Activated naive CD4-positive, alpha-beta T cell treated with anti-CD3 and anti-CD28 coated beads for 36 hours (primary cell): ENCODE measurements around the gene EPHB3. TPM values are rescaled to one million over a fixed set of nuclear protein-coding genes. Genes with fewer than 3 reads are reported as not detected.
A peak's percentile ranks its signal among the peaks of the same experiment; 100 is the strongest.

Experiments
- CTCF ChIA-PET: fragments of 350-600 bp; sonication (Branson Sonifier 250); formaldehyde crosslinking; loops from one replicate; lab custom pipeline; 2021; ENCODE audit warnings: antibody characterized with exemption; lab: Charles Lee
- DNase-seq: peaks from one replicate; pipeline ENCODE4 v3.0.0-alpha.2; 2020
- H3K27ac Mint-ChIP-seq: one replicate; pipeline ENCODE4 v1.8.0; 2021; ENCODE audit warnings: mild to moderate bottlenecking, mixed read lengths
- H3K27me3 Mint-ChIP-seq: one replicate; pipeline ENCODE4 v1.8.0; 2021; ENCODE audit warnings: low read depth, mixed read lengths
- H3K36me3 Mint-ChIP-seq: one replicate; pipeline ENCODE4 v1.8.0; 2021; ENCODE audit warnings: low read depth, mixed read lengths
- H3K4me1 Mint-ChIP-seq: one replicate; pipeline ENCODE4 v1.8.0; 2021; ENCODE audit warnings: low read depth, mixed read lengths
- H3K4me3 Mint-ChIP-seq: one replicate; pipeline ENCODE4 v1.8.0; 2021; ENCODE audit warnings: mild to moderate bottlenecking, moderate library complexity, mixed read lengths
- H3K9me3 Mint-ChIP-seq: one replicate; pipeline ENCODE4 v1.8.0; 2021; ENCODE audit warnings: mixed read lengths
- intact Hi-C: fragments of 100-400 bp; cut with micrococcal nuclease; formaldehyde crosslinking; loops from one replicate; pipeline ENCODE4 v1.15.1; 2023
- total RNA-seq, 2 experiments: library from RNA; stranded (reverse); gene quantifications; one replicate each; pipeline ENCODE4 v1.2.3, GENCODE V29; 2021

The EPHB3 gene
- total RNA-seq, 2 experiments from 2014 or later: not detected

- Mint-ChIP-seq H3K4me1 (no peaks in the 10 kb centered on the region), H3K9me3 (no peaks in the 10 kb centered on the region), H3K4me3 (no peak overlapping the region), H3K27me3 (peaks cover 3% of the 10 kb centered on the region), H3K36me3 (no peaks in the 10 kb centered on the region), H3K27ac (no peak overlapping the region)
- no peak for DNase-seq
- intact Hi-C loops: no loop called here
- CTCF ChIA-PET: interaction anchor here (1.5 kb wide), 1 partner anchor 19 kb away, joined by 6 read pairs; no protein-coding TSS in a partner anchor
Observed at GRCh38 chr3:184532940-184533732, 28.4 kb upstream of the EPHB3 start.

DNA sequence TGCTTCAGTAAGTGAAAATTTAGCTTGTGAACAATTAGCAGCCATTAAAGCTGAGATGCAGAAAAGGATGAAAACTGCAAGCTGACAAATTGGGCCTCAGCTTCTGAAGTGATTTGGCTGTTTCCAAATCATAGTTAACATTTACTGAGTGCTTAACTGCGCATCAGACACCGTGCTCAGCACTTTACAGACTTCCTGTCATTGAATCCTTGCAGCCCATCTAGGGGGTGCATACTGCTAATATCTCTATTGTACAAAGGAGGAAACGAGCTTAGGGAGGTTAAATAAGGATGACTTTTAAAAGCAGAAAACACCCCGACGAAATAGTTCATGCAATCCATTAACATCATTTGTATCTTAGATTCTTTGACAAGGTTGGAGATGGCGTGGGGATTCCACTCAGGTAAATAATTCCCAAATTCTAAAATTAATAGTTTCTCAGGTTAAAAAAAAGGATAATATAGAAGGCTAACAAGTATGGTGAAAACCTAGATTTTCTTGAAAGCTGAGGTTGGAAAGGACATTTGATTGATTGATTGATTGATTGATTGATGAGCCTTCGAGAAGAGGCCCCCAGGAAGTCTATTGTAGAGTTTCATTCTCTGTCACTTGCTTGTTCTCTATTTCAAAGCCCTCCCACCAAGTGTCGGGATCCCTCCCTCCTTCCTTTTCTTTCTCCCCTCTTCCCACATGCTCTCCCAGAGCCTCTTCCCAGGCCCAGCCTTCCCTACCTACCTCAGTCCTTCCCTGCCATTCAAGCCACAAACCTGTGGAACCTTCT, 23.5 kb upstream of the EPHB3 start:
- Mint-ChIP-seq H3K27me3 (no peaks in the 10 kb centered on the region), H3K9me3 (no peaks in the 10 kb centered on the region), H3K4me1 (peaks cover 2% of the 10 kb centered on the region), H3K36me3 (no peaks in the 10 kb centered on the region), H3K4me3 (no peak overlapping the region), H3K27ac (no peak overlapping the region)
- CTCF ChIA-PET: interaction anchor here (1.2 to 7.7 kb wide), 8 partner anchors 8 to 169 kb away, joined by 3 to 81 read pairs (median 5); partner anchors contain the start of gene EPHB3
- intact Hi-C loops: no loop called here
- no peak for DNase-seq

- Mint-ChIP-seq H3K4me3 (no peak overlapping the region), H3K36me3 (no peaks in the 10 kb centered on the region), H3K9me3 (no peaks in the 10 kb centered on the region), H3K27ac (no peak overlapping the region), H3K4me1 (peaks cover 5% of the 10 kb centered on the region), H3K27me3 (no peaks in the 10 kb centered on the region)
- CTCF ChIA-PET: interaction anchor here (1.3 to 7.7 kb wide), 5 partner anchors 26 to 170 kb away, joined by 3 to 81 read pairs (median 12); no protein-coding TSS in a partner anchor
- intact Hi-C loops: no loop called here
- no peak for DNase-seq
Observed at GRCh38 chr3:184538666-184539431, 22.7 kb upstream of the EPHB3 start.

DNA sequence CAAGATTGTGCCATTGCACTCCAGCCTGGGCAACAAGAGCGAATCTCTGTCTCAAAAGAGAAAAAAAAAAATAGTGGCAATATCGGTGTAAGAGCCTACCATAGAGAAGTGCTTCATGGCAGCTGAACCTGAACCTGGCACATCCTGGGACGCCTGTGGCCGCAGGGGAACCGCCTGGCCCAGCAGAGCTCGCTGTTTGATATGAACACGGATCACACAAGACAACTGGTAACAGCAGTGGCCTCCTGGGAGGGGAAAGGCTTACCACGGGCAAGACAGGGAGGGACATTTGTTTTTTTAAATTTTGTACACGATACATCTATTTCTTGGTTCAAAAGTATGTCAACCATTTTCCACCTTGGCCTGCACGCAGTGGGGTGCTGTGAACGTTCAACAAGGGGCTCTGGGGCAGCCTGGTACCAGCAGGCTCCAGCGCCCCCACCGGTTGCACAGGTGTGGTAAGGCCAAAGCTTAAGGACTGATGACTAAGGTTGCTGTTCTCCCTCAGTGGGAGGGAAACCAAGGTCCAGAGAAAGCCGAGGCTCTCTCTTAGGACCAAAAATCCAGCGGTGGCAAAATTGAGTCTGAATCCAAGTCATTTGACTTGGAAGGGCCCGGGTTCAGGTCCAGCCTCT, 21.7 kb upstream of the EPHB3 start:
- Mint-ChIP-seq H3K9me3 (no peaks in the 10 kb centered on the region), H3K4me3 (no peak overlapping the region), H3K36me3 (no peaks in the 10 kb centered on the region), H3K4me1 (peaks cover 8% of the 10 kb centered on the region), H3K27me3 (no peaks in the 10 kb centered on the region), H3K27ac (no peak overlapping the region)
- CTCF ChIA-PET: interaction anchor here (0.6 to 7.7 kb wide), 10 partner anchors 9 to 167 kb away, joined by 3 to 81 read pairs (median 5); no protein-coding TSS in a partner anchor
- intact Hi-C loops: loop anchor here (10.0 kb wide), 1 partner anchor 315 kb away; the partner anchor contains the start of gene VWA5B2
- no peak for DNase-seq

- CTCF ChIA-PET: interaction anchor here (0.6 to 7.7 kb wide), 34 partner anchors 9 to 314 kb away, joined by 3 to 81 read pairs (median 4); no protein-coding TSS in a partner anchor
- Mint-ChIP-seq H3K27ac (no peak overlapping the region), H3K9me3 (no peaks in the 10 kb centered on the region), H3K36me3 (no peaks in the 10 kb centered on the region), H3K4me3 (no peak overlapping the region), H3K27me3 (no peaks in the 10 kb centered on the region), H3K4me1 (peaks cover 8% of the 10 kb centered on the region)
- intact Hi-C loops: loop anchor here (1.0 to 10.0 kb wide), 5 partner anchors 15 to 316 kb away; partner anchors contain the start of gene VWA5B2
- DNase-seq: peak; percentile 90
Observed at GRCh38 chr3:184540777-184541681, 20.6 kb upstream of the EPHB3 start.

DNA sequence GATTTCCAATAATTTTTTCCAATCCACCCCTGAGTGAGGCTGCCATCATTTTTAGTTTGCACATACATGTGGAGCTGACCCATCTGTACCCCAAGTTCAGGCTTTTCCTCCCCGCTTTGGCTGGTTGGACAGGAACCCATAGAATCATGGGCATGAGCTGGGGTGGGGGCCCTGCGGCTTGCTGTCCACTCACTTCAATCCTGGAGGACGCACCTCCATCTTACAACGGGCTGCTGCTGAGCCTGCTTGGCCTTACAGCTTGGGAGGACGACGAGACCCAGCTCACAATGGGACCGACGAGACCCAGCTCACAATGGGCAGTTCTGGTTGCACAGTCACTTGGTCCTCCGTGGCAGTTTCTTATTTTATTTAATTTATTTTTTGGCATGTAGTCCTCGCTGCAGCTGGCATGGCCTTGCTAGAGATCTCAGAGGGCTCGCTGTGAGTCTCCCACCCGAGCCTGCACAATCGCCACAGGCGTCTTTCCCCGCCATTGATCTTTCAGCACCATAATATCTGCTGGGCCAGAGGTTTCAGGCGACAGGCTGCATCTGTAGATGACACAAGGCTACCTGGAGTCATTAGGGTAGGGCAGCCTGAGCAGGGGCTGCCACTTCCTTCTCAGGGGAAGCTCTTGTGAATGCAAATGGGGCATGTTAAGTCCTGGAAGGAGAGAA, 19.6 kb upstream of the EPHB3 start:
- intact Hi-C loops: loop anchor here (1.0 to 10.0 kb wide), 5 partner anchors 16 to 317 kb away; partner anchors contain the start of gene VWA5B2
- no peak overlapping the region for H3K27ac Mint-ChIP-seq
- CTCF ChIA-PET: interaction anchor here (0.6 to 7.7 kb wide), 29 partner anchors 8 to 315 kb away, joined by 3 to 81 read pairs (median 4); no protein-coding TSS in a partner anchor

GRCh38 chr3:184542577-184542976, 19.0 kb upstream of the EPHB3 start:
- H3K4me1 Mint-ChIP-seq: peaks cover 8% of the 10 kb centered on the region
- CTCF ChIA-PET: interaction anchor here (0.6 to 7.7 kb wide), 18 partner anchors 12 to 236 kb away, joined by 3 to 81 read pairs (median 7); no protein-coding TSS in a partner anchor
- DNase-seq: no peak
- H3K9me3 Mint-ChIP-seq: no peaks in the 10 kb centered on the region
- H3K36me3 Mint-ChIP-seq: no peaks in the 10 kb centered on the region
- H3K4me3 Mint-ChIP-seq: no peak overlapping the region
- H3K27me3 Mint-ChIP-seq: no peaks in the 10 kb centered on the region
- no peak overlapping the region for H3K27ac Mint-ChIP-seq
- intact Hi-C loops: loop anchor here (10.0 kb wide), 1 partner anchor 318 kb away; the partner anchor contains the start of gene VWA5B2

More for the DNA sequence above, 19.6 kb upstream of the EPHB3 start:
- Mint-ChIP-seq H3K4me3 (no peak overlapping the region), H3K4me1 (peaks cover 8% of the 10 kb centered on the region), H3K9me3 (no peaks in the 10 kb centered on the region), H3K27me3 (no peaks in the 10 kb centered on the region), H3K36me3 (no peaks in the 10 kb centered on the region)
- DNase-seq: no peak

DNA sequence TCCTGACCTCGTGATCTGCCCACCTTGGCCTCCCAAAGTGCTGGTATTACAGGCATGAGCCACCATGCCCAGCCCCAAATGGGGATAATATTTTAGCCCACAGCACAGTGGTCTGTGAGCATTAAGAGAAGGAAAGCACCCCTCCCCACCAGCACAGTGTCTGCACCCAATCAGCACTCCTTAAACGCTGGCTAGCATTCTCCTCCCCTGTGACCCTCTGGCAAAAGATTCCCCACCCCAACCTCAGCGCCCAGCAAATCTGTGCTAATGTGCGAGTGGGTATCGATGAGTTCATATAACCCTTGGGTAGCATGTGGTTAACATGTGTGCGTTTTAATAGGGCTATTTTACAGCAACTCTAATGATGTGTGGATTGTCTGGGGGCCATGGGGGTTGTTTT, 18.3 kb upstream of the EPHB3 start:
- CTCF ChIA-PET: interaction anchor here (0.7 to 7.7 kb wide), 11 partner anchors 12 to 241 kb away, joined by 3 to 81 read pairs (median 4); no protein-coding TSS in a partner anchor
- Mint-ChIP-seq H3K4me3 (no peak overlapping the region), H3K27ac (no peak overlapping the region), H3K36me3 (no peaks in the 10 kb centered on the region), H3K9me3 (no peaks in the 10 kb centered on the region), H3K4me1 (peaks cover 8% of the 10 kb centered on the region), H3K27me3 (no peaks in the 10 kb centered on the region)
- no peak for DNase-seq
- intact Hi-C loops: loop anchor here (10.0 kb wide), 1 partner anchor 318 kb away; the partner anchor contains the start of gene VWA5B2

DNA sequence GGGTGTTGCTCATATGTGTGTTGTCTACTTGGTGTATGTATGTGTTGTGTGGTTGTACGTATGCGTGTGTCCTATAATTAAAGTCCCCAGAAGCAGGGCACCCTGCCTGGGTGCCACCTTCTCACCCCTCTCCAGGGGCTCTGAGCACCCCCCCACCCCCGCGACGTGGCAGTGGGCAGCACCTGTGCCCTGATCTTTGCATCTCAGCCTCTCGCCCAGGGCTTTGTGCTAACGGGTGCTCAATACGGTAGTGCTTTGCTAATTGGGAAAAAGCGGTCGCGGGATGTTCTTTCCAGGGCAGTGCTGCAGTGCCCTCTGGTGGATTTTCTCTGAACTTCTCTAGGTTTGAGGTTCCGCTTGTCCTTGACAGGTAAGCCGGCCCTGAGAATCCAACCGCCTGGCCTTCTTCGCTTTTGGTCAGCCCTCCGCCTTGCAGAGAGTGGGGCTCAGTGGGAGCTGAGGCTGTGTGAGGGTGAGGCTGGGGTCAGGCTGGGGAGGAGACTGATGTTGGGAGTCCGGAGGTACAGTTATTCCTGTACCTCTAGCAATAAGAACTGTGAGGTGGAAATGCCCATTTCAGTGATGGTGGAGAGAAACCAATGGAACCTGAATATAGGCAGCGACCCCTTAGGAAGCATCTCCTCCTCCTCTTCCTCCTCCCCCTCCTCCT, 17.6 kb upstream of the EPHB3 start:
- no peaks in the 10 kb centered on the region for H3K9me3 Mint-ChIP-seq
- intact Hi-C loops: loop anchor here (1.0 to 10.0 kb wide), 4 partner anchors 173 to 319 kb away; partner anchors contain the start of gene VWA5B2

More for the DNA sequence above, 17.6 kb upstream of the EPHB3 start:
- Mint-ChIP-seq H3K4me1 (peaks cover 8% of the 10 kb centered on the region), H3K27me3 (no peaks in the 10 kb centered on the region), H3K4me3 (no peak overlapping the region), H3K36me3 (no peaks in the 10 kb centered on the region), H3K27ac (no peak overlapping the region)
- DNase-seq: peak; percentile 89
- CTCF ChIA-PET: interaction anchor here (0.6 to 7.7 kb wide), 10 partner anchors 13 to 231 kb away, joined by 3 to 81 read pairs (median 4); no protein-coding TSS in a partner anchor
